Uterus (tissue), 2 donors: ENCODE measurements around the gene MAPT.

Experiments
- POLR2A ChIP-seq, 2 donors: fragments of 450-650 bp; IDR thresholded peaks; one replicate each; pipeline ENCODE4 v1.6.1; 2016; ENCODE audit warnings: antibody characterized with exemption in 2 of 2, mild to moderate bottlenecking in 1 of 2, moderate library complexity in 1 of 2
- TF ChIP-seq, protein P1 (sequence below), 4 experiments: fragments of 200-600 bp in 2 of 4; fragments of 450-650 bp in 2 of 4; sonication (generic) in 2 of 4; IDR thresholded peaks; one replicate each; pipeline ENCODE4 v1.5.1; 2016 to 2019; ENCODE audit warnings: antibody characterized with exemption in 4 of 4, mild to moderate bottlenecking in 2 of 4, moderate library complexity in 1 of 4

DNA sequence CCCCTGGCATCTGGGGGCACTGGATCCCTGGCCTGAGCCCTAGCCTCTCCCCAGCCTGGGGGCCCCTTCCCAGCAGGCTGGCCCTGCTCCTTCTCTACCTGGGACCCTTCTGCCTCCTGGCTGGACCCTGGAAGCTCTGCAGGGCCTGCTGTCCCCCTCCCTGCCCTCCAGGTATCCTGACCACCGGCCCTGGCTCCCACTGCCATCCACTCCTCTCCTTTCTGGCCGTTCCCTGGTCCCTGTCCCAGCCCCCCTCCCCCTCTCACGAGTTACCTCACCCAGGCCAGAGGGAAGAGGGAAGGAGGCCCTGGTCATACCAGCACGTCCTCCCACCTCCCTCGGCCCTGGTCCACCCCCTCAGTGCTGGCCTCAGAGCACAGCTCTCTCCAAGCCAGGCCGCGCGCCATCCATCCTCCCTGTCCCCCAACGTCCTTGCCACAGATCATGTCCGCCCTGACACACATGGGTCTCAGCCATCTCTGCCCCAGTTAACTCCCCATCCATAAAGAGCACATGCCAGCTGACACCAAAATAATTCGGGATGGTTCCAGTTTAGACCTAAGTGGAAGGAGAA lies 118.2 kb downstream of the MAPT start:
- no peak for TF ChIP-seq POLR2A (IDR thresholded peaks at IDR 0.05)
- TF ChIP-seq, protein P1, sequence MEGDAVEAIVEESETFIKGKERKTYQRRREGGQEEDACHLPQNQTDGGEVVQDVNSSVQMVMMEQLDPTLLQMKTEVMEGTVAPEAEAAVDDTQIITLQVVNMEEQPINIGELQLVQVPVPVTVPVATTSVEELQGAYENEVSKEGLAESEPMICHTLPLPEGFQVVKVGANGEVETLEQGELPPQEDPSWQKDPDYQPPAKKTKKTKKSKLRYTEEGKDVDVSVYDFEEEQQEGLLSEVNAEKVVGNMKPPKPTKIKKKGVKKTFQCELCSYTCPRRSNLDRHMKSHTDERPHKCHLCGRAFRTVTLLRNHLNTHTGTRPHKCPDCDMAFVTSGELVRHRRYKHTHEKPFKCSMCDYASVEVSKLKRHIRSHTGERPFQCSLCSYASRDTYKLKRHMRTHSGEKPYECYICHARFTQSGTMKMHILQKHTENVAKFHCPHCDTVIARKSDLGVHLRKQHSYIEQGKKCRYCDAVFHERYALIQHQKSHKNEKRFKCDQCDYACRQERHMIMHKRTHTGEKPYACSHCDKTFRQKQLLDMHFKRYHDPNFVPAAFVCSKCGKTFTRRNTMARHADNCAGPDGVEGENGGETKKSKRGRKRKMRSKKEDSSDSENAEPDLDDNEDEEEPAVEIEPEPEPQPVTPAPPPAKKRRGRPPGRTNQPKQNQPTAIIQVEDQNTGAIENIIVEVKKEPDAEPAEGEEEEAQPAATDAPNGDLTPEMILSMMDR (IDR thresholded peaks at IDR 0.05), result no peak
